Retinal pigment epithelial cell (primary cell): Measurements from ENCODE around the gene CLDN9.

Experiments used
- DNase-seq: peaks from one replicate; pipeline ENCODE4 v3.0.0-alpha.2; 2010; ENCODE audit warnings: low read depth
- H3K4me3 ChIP-seq: 2 replicates; pipeline ENCODE4 v1.5.1; 2011; ENCODE audit warnings: mild to moderate bottlenecking, low read length, control low read depth, moderate library complexity
- TF ChIP-seq, protein P1 (sequence below): conservative IDR thresholded peaks from 2 replicates; pipeline ENCODE4 v1.5.1; 2011; ENCODE audit warnings: low read depth, low read length, control low read depth, inconsistent platforms

CLDN9 gene

DNA sequence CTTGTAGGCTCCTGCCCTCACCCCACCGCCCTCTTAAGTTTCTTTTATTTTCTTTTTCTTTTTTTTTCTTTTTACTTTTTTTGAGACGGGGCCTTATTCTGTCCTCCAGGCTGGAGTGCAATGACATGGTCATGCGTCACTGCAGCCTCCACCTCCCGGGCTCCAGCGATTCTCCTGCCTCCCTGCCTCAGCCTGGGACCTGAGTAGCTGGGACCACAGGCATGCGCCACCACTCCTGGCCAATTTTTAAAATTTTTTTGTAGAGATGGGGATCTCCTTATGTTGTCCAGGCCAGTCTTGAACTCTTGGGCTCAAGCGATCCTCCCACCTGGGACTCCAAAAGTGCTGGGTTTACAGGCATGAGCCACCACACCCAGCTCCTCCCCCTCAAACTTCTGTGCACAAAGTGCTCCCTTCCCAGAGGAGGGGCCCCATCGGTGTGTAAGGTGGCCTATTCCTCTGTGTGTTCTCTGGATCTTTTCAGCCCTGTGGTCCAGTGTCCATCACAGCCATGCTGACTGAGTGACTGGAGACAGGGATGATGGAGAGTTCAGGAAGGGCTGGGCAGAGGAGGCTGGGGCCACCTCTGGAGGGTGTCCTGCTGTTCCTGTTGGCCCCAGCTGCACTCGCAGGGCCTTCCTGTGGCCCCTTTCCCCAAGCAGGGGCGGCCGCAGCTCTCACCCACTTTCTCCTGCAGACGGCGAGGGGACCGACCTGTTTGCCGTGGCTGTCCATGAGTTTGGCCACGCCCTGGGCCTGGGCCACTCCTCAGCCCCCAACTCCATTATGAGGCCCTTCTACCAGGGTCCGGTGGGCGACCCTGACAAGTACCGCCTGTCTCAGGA is 43.8 kb downstream of the CLDN9 start:
- H3K4me3 ChIP-seq: no peak overlapping the region
- TF ChIP-seq, protein P1, sequence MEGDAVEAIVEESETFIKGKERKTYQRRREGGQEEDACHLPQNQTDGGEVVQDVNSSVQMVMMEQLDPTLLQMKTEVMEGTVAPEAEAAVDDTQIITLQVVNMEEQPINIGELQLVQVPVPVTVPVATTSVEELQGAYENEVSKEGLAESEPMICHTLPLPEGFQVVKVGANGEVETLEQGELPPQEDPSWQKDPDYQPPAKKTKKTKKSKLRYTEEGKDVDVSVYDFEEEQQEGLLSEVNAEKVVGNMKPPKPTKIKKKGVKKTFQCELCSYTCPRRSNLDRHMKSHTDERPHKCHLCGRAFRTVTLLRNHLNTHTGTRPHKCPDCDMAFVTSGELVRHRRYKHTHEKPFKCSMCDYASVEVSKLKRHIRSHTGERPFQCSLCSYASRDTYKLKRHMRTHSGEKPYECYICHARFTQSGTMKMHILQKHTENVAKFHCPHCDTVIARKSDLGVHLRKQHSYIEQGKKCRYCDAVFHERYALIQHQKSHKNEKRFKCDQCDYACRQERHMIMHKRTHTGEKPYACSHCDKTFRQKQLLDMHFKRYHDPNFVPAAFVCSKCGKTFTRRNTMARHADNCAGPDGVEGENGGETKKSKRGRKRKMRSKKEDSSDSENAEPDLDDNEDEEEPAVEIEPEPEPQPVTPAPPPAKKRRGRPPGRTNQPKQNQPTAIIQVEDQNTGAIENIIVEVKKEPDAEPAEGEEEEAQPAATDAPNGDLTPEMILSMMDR: no peak
- no peak for DNase-seq

DNA sequence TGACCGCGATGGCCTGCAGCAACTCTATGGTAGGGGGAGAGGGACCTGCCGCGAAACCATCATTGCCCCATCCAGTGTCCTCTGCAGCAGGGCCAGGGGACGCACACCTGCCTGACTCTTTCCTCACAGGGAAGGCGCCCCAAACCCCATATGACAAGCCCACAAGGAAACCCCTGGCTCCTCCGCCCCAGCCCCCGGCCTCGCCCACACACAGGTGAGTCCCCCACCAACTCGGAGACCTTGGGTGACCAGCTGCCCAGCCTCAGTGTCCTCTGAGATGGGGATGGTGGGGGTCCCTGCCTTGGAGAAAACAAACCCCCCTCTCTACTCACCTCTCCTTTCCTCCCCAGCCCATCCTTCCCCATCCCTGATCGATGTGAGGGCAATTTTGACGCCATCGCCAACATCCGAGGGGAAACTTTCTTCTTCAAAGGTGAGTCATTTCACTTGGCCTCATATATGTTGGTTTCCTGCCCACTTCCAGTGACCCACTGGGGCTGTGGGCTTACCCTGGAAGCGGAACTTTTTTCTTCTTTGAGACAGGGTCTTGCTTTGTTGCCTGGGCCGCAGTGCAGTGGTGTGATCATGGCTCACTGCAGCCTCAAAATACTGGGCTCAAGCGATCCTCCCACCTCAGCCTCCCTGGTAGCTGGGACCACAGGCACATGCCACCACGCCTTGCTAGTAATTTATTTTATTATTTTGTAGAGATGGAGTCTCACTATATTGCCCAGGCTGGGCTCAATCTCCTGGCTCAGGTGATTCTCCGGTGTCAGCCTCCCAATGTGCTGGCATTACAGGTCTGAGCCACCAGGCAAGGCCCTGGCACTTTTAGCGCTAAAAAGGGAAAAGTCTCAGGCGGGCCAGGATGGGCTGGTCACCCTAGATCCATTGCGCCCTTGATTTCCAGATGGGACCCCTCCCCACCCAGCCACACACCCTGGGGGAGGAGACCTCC is 44.7 kb downstream of the CLDN9 start:
- H3K4me3 ChIP-seq: no peak overlapping the region
- DNase-seq: no peak
- TF ChIP-seq, protein P1: no peak

- H3K4me3 ChIP-seq: peak overlapping the region; percentile 69
- TF ChIP-seq, protein P1: peak; percentile 13
- DNase-seq: no peak
Measured at GRCh38 chr16:3058139-3059030, 45.7 kb downstream of the CLDN9 start.

GRCh38 chr16:3059041-3059722 is 46.5 kb downstream of the CLDN9 start:
- peak; percentile 24 for DNase-seq
- H3K4me3 ChIP-seq: peak overlapping the region; percentile 69
- TF ChIP-seq, protein P1: peak; percentile 54

GRCh38 chr16:3059723-3060242 is 47.1 kb downstream of the CLDN9 start:
- DNase-seq: no peak
- peak overlapping the region; percentile 47 for H3K4me3 ChIP-seq
- TF ChIP-seq, protein P1: no peak
